ENCODE data around the gene COQ5.

COQ5 gene

DNA sequence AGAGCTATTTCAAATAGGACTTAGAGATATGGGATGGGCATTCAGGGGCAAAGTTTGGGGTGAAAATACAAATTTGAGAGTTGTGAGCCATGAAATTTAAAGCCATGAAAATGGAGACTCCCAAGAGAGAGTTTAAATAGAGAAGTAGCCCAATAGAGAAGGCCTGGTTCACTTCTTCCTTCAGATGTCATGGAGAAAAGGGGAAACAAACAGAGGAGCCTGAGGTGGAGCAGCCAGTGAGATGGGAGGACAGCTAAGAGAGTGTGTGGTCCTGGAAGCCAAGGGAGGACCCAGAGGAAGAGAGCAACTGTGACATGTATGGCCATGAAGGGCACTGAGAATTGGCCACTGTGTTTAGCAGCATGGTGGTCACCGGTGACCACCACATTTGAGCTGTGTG lies 45.3 kb downstream of the COQ5 start:
- DNase-seq (ENCODE audit: low read depth), result no peak

- no peak for DNase-seq (ENCODE audit: low read depth)
Measured at GRCh38 chr12:120481022-120481767, 47.8 kb downstream of the COQ5 start.

DNA sequence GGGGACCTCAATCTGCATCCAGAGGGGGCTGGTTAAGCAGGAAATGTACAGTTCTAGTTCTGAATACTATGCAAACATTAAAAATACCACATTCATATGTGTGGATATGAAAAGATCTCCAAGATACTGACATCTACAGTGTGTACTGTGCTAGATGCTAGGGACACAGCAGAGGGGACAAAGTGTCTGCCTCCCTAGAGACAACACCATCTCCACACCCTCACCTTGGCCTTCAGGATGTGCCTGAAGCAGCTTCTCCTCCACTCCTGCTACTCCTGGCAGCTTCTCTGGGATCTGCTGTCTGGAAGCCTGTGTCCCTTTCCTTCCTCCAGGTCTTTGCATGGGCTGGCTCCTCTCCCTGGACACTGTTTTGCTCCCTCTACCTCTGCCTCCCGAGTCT lies 48.7 kb downstream of the COQ5 start:
- DNase-seq (ENCODE audit: low read depth), result no peak

GRCh38 chr12:120479458-120479857 lies 49.5 kb downstream of the COQ5 start:
- no peak for DNase-seq (ENCODE audit: low read depth)

GRCh38 chr12:120475643-120476042 lies 53.3 kb downstream of the COQ5 start:
- DNase-seq (ENCODE audit: low read depth), result no peak

GRCh38 chr12:120474616-120474960 lies 54.4 kb downstream of the COQ5 start:
- DNase-seq (ENCODE audit: low read depth), result no peak

DNA sequence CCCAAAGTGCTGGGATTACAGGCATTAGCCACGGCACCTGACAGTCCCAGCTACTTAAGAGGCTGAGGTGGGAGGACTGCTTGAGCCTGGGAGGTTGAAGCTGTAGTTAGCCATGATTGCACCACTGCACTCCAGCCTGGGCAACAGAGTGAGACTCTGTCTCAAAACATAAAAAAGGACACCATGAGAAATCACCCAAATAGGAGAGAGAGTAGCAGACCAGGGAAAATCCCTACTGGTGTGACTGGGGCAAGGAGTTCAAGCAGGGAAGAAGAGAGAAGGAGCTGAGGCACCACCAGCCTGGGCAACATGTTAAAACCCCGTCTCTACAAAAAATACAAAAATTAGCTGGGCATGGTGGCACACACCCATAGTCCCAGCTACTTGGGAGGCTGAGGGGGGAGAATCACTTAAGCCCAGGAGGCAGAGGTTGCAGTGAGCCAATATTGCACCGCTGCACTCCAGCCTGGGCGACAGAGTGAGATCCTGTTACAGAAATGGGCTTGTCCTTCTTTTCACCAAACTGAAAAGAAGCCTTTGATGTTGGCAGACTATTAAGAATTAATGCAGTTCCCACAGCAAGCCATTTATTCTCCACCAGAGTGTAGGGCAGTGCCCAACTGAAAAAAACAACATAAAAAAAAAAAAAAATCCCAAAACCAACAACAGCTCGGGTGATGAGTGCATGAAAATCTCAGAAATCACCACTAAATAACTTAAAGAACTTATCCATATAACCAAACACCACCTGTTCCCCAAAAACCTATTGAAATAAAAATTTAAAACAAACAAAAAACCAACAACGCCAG lies 54.9 kb downstream of the COQ5 start:
- no peak for DNase-seq (ENCODE audit: low read depth)

DNA sequence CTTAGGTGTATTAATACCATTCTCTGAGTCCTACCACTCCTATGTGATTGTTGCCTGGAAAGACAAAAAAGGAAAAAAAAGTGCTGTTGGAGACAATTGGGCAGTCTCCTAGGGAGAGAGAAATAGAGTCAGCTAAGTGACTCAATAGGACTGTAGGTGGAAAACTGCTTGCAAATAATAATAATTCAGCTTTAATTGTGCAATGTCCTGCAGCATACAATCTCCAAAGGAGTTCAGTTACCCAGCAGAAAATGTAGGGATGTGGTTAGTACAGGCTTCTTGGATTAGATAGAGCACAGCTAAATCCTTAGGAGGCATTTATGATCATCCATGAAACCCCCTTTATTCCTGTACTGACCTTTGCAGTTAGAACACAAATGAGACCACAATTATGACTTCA lies 56.4 kb downstream of the COQ5 start:
- no peak for DNase-seq (ENCODE audit: low read depth)

- DNase-seq (ENCODE audit: low read depth), result no peak
Measured at GRCh38 chr12:120470150-120470784, 58.7 kb downstream of the COQ5 start.

- peak; percentile 96 for DNase-seq (ENCODE audit: low read depth)
Measured at GRCh38 chr12:120469450-120470149, 59.4 kb downstream of the COQ5 start, which contains the start of gene SRSF9. TSS of gene SRSF9 (minus strand) at chr12:120469748. CDS start at chr12:120469609, 139 bp downstream.

DNA sequence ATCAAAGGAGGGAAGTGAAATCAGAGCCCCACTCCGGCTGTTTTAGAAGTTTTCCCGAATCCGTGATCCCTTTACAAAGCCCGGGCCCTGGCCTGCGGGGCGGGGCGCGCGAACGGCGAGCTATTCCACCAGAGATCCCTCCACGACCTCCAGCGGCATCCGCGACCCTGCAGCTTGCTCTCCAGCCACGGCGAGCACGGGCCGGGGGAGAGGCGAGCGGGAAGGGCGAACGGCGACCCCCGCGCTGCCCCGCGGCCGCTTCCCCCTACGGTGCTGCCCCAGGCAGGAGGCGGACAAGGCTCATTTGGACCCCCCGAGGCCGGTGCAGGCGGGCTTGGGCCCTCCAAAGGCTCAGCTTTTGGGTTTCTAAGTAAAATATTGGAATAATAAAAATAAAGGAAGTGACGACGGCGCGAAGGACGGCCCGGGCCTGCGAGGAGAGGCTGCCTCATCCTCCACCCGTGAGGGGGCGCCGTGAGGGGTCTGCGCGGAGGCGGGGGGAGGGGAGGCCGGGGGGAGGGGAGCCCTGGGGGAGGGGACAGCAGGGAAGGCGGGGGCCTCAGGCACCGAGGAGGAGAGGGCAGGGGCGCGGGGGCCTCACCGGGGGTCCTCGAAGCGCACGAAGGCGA lies 60.0 kb downstream of the COQ5 start:
- peak; percentile 41 for DNase-seq (ENCODE audit: low read depth)

DNA sequence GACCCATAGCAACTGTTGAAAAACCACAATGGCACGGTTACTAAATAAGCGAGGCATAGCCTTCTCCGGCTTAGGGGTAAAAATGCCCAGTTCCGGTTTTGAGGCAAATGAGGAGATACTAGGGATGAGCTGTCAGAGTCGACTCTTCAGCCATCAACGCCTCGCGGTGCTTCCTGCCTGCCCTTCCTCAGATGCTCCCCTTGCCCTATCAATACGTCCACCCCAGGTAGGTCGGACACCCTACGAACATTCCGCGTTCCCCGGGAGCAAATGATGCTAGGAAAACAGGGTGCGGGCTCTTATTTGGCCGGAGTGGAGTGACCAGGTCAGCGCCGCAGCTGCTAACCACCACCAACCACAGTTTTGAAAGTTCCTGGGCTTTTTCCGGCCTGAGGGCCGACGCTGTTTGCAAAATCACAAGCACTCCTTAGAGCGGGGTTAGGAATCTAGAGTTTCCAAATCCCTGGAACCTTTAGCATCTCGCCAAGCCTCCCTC lies 60.6 kb downstream of the COQ5 start:
- DNase-seq (ENCODE audit: low read depth), result no peak

- no peak for DNase-seq (ENCODE audit: low read depth)
Measured at GRCh38 chr12:120467439-120467838, 61.5 kb downstream of the COQ5 start.

DNA sequence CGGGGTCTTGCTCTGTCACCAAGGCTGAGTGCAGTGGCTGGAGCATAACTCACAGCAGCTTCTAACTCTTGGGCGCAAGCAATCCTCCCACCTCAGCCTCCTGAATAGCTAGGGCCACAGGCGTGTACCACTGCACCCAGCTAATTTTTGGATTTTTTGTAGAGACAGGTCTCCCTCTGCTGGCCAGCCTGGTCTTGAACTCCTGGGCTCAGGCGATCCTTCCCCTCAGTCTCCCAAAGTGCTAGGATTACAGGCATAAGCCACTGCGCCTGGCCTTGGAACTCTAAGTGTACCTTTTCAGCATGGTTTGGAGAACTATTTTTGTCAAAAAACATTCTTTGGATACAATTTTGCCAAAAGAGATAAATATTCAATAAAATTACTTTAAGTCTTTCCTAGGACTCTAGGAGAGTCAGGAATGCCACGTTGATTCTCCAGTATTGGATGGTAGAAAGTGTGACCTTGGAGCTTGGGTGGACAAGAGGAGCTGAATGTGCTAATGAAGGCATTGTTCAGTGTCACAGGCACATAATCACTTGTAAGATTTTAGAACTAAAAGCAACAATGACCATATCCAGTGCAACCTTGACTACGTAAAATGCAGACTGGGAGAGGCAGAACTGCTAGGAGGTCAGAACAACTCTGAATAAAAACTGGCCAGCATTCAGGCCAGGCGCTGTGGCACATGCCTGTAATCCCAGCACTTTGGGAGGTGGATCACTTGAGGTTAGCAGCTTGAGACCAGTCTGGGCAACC lies 62.2 kb downstream of the COQ5 start:
- DNase-seq (ENCODE audit: low read depth), result peak; percentile 33

- DNase-seq (ENCODE audit: low read depth), result no peak
Measured at GRCh38 chr12:120465756-120466155, 63.2 kb downstream of the COQ5 start.

GRCh38 chr12:120463712-120464111 lies 65.2 kb downstream of the COQ5 start:
- DNase-seq (ENCODE audit: low read depth), result no peak

- DNase-seq (ENCODE audit: low read depth), result no peak
Measured at GRCh38 chr12:120462099-120462640, 66.8 kb downstream of the COQ5 start.

DNA sequence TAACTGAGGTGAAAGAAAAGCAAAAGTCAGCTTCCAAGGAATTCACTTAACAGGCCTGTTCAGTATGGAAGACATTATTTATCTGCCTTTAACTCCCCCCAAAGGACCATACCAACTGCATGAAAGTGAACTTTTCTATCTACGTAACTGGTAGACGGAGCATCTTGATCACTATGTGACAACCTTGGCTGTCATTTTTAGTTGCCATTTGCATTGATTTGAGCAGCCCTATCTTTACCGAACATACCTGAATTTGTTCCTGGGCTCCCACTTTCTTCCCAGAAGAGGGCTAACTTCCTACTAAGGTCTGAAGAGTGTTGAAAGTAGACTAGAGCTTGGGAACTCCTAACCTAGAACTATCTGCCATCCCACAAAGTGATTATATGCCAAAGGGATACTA lies 68.8 kb downstream of the COQ5 start:
- no peak for DNase-seq (ENCODE audit: low read depth)

GRCh38 chr12:120457133-120457532 lies 71.8 kb downstream of the COQ5 start:
- DNase-seq (ENCODE audit: low read depth), result no peak

DNA sequence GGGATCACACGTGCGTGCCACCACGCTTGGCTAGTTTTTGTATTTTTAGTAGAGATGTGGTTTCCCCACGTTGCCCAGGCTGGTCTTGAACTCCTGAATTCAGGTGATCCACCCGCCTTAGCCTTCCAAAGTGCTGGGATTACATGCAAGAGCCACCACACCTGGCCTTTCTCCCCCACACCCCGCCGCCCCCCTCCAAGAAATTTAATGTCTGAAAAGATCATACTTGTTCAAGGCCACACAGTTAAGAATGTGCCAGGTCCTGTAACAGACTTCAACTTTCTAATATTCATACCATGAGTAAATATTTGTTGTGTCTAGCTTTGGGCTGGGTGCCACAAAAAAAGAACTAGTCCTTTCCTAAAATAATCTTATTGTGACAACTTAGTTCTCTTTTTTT lies 73.7 kb downstream of the COQ5 start:
- no peak for DNase-seq (ENCODE audit: low read depth)

DNA sequence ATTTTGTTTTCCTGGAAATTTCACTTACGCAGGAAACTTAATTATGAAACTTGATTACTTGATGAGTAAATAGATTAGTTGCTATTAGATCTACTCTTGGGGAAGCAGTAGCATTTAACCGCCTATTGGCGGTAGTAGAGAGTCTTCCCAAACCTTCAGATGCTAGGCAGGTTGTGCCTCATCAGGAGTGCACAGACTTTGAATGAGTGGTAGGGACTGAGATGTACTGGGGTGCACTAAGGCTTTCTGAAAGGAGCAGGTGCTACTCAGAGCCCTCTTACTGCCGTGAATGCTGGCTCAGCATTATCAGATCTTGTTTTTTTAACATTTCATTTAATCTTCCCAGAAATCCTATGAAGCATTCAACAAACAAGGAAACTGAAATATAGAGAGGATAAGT lies 75.0 kb downstream of the COQ5 start:
- no peak for DNase-seq (ENCODE audit: low read depth)

All from activated T-helper 9 cell treated with anti-CD3 and anti-CD28 coated beads, Interleukin-2, amount 50 U/mL, for 16 hours (primary cell).